GM18502 (cell line): Measurements from ENCODE around the gene FUT8.

Source experiments
- ATAC-seq: cut with Tn5 transposase; IDR thresholded peaks from one replicate; pipeline ENCODE4 v1.9.1; 2021; ENCODE audit warnings: mild to moderate bottlenecking; ENCODE audit not compliant: unreplicated experiment, poor library complexity

The FUT8 gene

DNA sequence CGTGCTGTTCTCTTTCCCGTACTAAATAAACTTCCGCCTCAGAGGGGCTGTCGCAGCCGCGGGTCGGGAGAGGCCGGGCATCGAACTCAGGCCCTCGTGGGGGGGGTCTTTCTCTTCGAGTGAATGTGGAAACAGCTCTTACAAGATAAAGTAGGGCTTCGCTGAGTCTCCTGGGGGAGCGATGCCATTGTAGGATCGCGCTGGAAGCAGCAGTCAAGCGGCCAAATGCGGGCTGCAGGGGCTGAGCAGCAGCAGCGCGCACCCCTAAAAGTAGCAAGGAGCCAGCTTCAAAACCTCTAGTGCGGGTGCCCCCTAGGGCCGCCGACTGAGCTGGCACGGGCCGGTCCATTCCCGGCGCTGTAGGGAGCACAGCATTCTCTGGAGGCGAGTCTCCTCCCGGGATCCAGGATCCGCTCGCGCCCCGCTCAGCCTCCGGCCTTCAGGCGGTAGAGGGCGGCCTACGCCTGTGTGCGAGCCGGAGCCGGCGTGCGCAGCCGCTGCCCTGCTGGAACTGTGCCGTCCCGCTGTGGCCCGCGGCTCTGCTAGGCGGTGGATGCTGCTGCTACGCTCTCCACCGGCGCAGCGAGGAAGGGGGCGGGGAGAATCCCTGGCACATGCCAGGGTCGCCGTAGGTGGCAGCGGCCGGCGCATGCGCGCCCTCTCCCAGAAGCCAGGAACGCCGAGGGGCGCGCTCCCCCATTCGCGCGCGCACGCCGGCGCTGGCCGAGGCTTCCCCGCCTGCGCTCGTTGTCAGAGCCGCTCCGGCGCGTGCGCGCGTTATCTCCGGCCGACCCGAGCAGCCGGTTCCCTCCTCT, at the start of gene FUT8:
TSS of gene FUT8 (plus strand) at position 699 of the 815 bp plus-strand sequence. CDS start 148,834 bp downstream, outside the sequence.
- peak; percentile 74 for ATAC-seq

GRCh38 chr14:65366802-65367565, 45.5 kb upstream of the FUT8 start:
- ATAC-seq: no peak

DNA sequence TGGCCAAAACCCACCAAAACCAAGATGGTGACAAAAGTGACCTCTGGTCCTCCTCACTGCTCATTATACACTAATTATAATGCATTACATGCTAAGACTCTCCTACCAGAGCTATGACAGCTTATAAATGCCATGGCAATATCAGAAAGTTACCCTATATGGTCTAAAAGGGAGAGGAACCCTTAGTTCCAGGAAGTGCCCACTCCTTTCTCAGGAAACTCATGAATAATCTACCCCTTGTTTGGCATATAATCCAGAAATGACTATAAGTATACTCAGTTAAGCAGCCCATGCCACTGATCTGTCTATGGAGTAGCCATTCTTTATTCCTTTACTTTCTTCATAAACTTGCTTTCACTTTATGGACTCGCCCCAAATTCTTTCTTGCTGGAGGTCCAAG, 43.0 kb upstream of the FUT8 start:
- no peak for ATAC-seq

DNA sequence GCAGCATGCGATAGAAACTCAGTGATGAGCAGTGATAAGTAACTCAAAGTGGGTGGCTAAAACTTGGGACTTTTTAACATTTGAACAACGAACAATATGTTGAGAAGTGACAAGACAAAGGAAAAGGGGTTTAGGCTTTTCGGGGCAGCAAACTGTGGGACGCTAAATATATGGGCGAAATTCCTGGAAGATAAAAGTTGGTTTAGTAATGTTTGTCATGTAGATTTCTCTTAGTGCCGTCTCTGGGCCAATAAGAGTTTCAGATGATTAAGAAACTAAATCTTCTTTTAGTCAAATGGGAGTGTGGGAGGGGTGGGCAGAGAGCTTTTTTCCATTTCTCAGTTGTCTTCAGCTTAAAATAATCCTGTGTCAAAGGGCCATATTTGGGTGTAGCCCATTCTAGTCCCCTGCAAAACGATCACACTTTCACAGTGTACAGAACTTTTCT, 41.7 kb upstream of the FUT8 start:
- ATAC-seq: no peak

GRCh38 chr14:65371784-65372183, 40.7 kb upstream of the FUT8 start:
- no peak for ATAC-seq

DNA sequence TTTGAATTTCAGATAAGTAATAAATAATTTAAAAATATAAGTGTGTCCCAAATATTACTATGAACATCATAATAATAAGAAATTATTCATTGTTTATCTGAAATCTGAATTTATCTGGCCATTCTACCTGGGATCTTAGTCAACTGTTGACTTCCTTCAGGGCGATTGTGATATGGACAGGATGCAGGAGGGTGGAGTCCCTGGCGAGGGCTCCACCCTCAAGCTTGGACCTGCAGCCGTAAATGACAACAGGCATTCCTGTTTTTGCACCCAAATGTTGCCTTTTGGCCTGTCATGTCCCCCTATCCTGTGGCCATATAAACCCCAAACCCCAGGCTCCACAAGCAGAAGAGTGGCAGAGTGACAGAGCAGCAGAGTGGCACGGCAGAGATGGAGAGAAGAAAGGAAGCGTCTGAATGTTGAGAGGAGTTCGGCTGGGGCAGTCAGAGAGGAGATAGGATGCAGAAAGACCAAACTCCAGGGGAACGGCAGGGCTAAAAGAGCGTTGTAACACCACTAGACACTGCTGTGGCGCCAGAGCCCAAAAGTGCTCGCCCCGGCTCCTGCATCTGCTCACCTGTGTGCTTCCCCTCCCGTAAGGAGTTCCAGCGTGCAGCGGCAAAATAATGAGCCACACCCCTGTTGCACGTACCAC, 39.4 kb upstream of the FUT8 start:
- no peak for ATAC-seq

- ATAC-seq: no peak
Measured at GRCh38 chr14:65373671-65374039, 38.9 kb upstream of the FUT8 start.

GRCh38 chr14:65377576-65377975, 35.0 kb upstream of the FUT8 start:
- no peak for ATAC-seq

DNA sequence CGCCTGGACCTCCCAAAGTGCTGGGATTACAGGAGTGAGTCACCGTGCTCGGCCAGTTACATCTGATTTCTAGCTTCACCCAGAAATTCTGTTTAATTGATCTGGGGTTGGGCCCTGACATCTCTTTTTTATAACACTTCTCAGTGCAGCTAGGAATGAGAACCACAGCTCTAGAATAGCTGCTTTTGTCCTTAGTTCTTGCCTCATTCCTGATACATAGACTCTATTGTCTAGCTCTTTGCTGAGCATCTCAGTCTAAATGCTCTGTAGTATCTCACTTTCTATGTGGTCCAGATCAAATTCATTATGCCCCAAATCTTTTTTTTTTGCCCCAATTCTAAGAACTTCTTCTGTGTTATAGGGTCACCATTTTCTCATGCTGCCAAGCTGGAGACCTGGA, 29.9 kb upstream of the FUT8 start:
- ATAC-seq: no peak

GRCh38 chr14:65387171-65387570, 25.4 kb upstream of the FUT8 start:
- ATAC-seq: no peak

- ATAC-seq: no peak
Measured at GRCh38 chr14:65387628-65388027, 24.9 kb upstream of the FUT8 start.

GRCh38 chr14:65392296-65392695, 20.2 kb upstream of the FUT8 start:
- ATAC-seq: no peak

DNA sequence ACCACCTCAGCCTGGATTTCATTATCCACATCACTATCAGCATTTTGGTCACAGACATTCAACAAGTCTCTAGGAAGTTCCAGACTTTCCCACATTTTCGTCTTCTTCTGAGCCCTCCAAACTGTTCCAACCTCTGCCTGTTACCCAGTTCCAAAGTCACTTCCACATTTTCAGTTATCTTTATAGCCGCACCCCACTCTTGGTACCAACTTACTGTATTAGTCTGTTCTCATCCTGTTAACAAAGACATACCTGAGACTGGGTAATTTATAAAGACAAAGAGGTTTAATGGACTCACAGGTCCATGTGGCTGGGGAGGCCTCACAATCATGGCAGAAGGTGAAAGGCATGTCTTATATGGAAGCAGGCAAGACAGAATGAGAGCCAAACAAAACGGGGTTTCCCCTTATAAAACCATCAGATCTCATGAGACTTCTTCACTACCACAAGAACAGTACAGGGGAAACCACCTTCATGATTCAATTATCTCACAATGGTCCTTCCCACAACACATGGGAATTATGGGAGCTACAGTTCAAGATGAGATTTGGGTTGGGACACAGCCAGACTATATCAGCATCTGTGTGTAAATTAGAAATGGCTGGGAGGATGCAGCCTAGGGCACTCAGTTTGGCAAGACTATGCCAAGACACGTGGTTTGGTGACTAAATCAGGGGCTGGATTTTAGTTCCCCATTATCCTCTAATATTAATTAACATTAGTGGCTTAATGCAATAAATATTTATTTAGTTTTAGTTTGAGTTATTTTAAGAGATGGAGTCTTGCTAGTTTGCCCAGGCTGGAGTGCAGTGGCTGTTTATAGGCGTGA, 16.2 kb upstream of the FUT8 start:
- no peak for ATAC-seq

- ATAC-seq: no peak
Measured at GRCh38 chr14:65403231-65403630, 9.3 kb upstream of the FUT8 start.

- ATAC-seq: no peak
Measured at GRCh38 chr14:65408113-65408512, 4.4 kb upstream of the FUT8 start.

DNA sequence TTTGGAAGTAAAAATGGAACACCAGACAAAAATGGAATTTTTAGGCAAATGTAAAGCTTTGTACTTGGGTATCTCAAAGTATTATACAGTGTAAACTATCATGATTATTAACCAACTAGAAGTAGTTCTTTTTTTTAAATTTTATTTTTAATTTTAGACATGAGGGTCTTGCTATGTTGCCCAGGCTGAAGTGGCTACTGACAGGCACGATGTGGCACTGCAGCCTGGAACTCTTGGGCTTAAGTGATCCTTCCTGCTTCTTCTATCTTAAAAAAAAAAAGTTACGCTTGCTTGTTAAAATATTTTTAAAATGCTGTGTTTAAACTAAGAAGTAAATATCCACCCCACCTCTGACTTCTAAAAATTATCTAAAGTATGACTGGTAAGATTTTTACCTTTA, 1.9 kb upstream of the FUT8 start:
- ATAC-seq: no peak

DNA sequence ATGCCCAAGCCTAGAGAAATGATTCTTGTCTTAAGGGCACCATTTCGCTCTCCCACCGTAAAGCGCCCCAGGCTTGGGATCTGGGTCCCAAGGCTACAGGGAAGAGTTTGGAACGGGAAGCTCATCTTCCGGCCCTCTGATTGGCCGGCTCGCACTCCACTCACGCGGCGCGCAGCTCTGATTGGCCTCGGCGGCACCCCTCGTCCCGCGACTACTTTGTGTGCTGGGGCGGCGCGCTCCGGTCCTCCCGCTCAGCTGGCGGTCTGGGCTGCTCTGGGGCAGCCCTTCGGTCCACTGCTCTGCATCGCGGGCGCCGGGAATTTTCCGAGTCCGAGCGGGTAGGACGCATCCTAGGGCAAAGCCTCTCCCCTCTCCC, 886 bp upstream of the FUT8 start:
- peak; percentile 63 for ATAC-seq

DNA sequence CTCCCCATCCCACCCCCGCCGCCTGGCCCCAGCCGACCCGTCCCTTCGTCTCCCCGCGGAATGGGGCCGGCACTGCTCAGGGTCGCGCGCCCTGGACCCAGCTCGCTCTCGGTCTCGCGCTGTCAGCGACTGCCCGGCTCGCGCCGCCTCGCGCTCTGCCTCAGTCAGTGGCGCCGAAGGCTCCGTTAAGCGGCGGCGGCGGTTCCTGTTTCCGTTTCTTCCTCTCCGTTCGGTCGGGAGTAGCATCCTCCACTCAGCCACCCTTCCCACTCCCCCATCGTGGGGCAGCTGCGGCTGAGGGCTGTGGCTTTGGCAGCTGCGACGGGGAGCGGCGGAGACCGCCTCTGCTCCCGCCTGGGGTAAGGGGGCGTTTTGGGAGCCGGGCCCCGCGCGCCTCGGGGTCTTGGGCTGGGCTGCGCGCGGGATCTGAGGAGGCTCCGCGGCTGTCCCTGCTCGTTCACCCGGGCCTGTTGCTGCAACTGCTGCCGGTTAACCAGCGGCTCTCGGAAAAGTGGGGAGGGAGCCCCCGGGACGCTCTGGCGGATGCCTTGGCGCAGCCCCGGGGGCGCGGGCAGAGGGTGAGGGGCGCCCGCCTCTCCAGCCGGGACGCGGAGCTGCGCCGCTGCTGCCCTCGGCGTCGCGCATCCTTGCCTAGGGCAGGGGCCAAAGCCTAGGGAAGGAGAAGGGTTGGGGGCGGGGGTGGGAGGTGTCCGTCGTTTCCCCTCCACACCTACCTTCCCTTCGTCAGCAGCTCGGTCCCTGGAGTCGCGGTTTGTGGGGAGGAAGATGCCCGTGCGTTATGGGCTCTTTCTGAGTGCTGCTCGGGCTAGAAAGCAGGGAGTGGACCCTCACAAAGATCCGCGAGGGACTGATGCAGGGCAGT, 567 bp downstream of the FUT8 start:
- peak; percentile 46 for ATAC-seq

- no peak for ATAC-seq
Measured at GRCh38 chr14:65413739-65414045, 1.2 kb downstream of the FUT8 start.
